AG04449 (cell line): ENCODE data around the gene SSTR4.

Experiments used
- CTCF ChIA-PET: fragments of 350-600 bp; formaldehyde crosslinking; extraction: SDS; loops from one replicate; lab custom pipeline; 2021; ENCODE audit warnings: antibody characterized with exemption; lab: Yijun Ruan, JAX
- POLR2A ChIA-PET: fragments of 400-600, 350-600 bp; formaldehyde crosslinking; extraction: SDS; loops from one replicate; lab custom pipeline; 2020; ENCODE audit warnings: antibody characterized with exemption, inconsistent platforms; lab: Yijun Ruan, JAX
- DNase-seq: peaks from one replicate; pipeline ENCODE4 v3.0.0-alpha.2; 2010; ENCODE audit warnings: low read depth, low spot score
- H3K4me3 ChIP-seq: 2 replicates; pipeline ENCODE4 v1.5.1; 2011; ENCODE audit warnings: low read depth, mild to moderate bottlenecking, control low read depth, low read length
- CTCF ChIP-seq: IDR thresholded peaks from one replicate; pipeline ENCODE4 v1.5.1; 2011; ENCODE audit warnings: mild to moderate bottlenecking, moderate library complexity, low read length, control low read depth, inconsistent platforms; ENCODE audit not compliant: insufficient read depth; ENCODE audit errors: missing control alignments

Gene SSTR4

GRCh38 chr20:23087587-23088251 lies 52.6 kb downstream of the SSTR4 start:
- POLR2A ChIA-PET: no interaction called here
- TF ChIP-seq CTCF: no peak
- CTCF ChIA-PET: no interaction called here
- DNase-seq: no peak
- no peak overlapping the region for H3K4me3 ChIP-seq
